ENCODE results near the gene NDUFB6. TPM values are rescaled to one million over a fixed set of nuclear protein-coding genes. Genes with fewer than 3 reads are reported as not detected.

NDUFB6 gene
- total RNA-seq (2022; extraction: Qiagen RNA extraction; ENCODE audit: low read depth), result 106 to 124 TPM (median 111 TPM) in 5 replicates

DNA sequence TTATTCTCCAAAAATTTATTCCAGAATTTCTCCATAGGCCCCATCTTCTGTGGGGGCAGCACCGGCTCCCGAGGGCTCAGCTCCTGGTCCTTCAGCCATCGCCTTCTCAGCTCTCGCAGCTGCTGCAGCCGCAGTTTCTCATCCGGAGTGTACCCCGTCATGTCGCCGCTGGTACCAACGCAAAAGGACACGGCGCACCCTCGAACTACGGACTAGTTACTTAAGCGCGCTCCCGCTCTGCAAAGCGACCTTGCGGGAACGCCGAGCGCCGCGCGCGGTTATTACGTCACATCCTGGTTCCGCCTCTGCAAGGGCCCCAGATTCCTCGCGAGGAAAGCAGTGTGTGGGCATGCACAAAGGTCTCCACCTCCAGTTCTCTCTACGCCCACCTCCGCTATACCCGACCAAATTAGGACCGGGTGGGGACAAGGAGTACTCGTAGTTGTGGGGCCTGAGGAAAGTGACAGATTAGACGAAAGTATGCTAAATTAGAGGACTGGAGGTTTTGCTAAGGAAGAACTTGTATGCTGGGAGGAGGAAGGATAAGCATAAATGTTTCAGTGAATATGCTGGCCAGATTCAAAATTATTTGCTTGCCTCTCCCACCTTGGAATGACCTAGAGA lies at the start of gene NDUFB6:
TSS of gene NDUFB6 (minus strand) at position 260 of the 624 bp plus-strand sequence. CDS start at position 161, 99 bp downstream.

GRCh38 chr9:32552172-32552872 lies 20.6 kb downstream of the NDUFB6 start, which contains the start of the genes SMIM27 and TOPORS:
SMIM27 (plus strand) TSS chr9:32552327; CDS start chr9:32552435, 108 bp downstream.
TOPORS (minus strand) TSS chr9:32552586; CDS start chr9:32552436, 150 bp downstream.

DNA sequence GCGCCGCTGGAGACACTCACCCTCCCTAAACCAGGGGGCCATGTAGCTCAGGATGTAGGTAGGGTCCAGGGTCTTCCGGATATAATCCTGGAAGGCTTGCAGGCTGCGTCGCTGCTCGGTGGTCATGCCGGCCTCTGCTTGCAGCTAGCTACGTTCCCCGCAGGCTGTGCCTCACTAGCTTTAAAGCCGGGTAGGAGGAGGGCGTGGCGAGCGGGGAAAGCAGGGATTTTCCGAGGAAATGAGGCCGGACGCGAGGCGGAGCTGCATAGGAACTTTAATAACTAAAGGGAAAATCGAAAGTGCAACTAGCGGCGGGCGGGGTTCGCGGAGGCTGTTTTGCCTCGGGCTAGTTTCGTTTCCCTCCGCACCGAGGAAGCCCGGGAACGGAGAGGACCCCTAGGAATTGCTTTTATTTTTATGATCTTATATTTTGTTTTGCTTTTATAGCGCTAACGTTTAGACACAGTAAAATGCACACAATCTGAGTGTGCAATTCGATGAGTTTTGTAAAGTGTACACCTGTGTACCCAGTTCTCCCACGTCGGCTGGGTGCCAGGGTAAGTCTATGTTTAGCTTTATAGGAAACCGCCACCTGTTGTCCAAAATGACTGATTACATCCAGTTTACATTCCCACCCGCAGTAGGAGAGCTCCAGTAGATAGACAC lies 46.8 kb downstream of the NDUFB6 start, which contains the start of gene RIGI:
TSS of gene RIGI (minus strand) at position 156 of the 666 bp plus-strand sequence. CDS start at position 126, 30 bp downstream.

Other genes with a start within 250 kb of the NDUFB6 start
- 27.4 to 30.1 TPM (median 29.3 TPM) in 5 replicates for gene ACO1, start 188.5 kb downstream of the NDUFB6 start, total RNA-seq (2022; extraction: Qiagen RNA extraction; ENCODE audit: low read depth)
- gene RIGI, start 47.0 kb downstream of the NDUFB6 start, total RNA-seq (2022; extraction: Qiagen RNA extraction; ENCODE audit: low read depth), result 2.4 to 3.5 TPM (median 3.0 TPM) in 5 replicates
- gene SMIM27, start 20.8 kb downstream of the NDUFB6 start, total RNA-seq (2022; extraction: Qiagen RNA extraction; ENCODE audit: low read depth), result 10.9 to 16.3 TPM (median 12.0 TPM) in 5 replicates
- gene TOPORS, start 20.6 kb downstream of the NDUFB6 start, total RNA-seq (2022; extraction: Qiagen RNA extraction; ENCODE audit: low read depth), result 10.1 to 12.6 TPM (median 12.3 TPM) in 5 replicates
- 0.02 TPM in 1 of 5 replicates, not detected in the others for gene TAF1L, start 62.5 kb upstream of the NDUFB6 start, total RNA-seq (2022; extraction: Qiagen RNA extraction; ENCODE audit: low read depth)
- gene TMEM215, start 210.4 kb upstream of the NDUFB6 start, total RNA-seq (2022; extraction: Qiagen RNA extraction; ENCODE audit: low read depth), result 0.03 TPM in 2 of 5 replicates, not detected in the others

Data from A549 treated with GW870086 at 1 μM for 4 hours (cell line).